ENCODE measurements around the gene ZNF385B. TPM values are rescaled to one million over a fixed set of nuclear protein-coding genes. Genes with fewer than 3 reads are reported as not detected.

ZNF385B gene
- total RNA-seq, 1 donor from 2014 or later, result not detected

GRCh38 chr2:179594268-179595112 lies 266.9 kb downstream of the ZNF385B start:
- Mint-ChIP-seq H3K9me3 (no peaks in the 10 kb centered on the region), H3K27ac (no peak overlapping the region), H3K27me3 (no peaks in the 10 kb centered on the region), H3K36me3 (ENCODE audit: low read depth) (no peaks in the 10 kb centered on the region), H3K4me3 (no peak overlapping the region), H3K4me1 (no peaks in the 10 kb centered on the region)
- no peak for DNase-seq
- intact Hi-C loops (cut with micrococcal nuclease), result no loop called here

GRCh38 chr2:179593323-179593722 lies 268.1 kb downstream of the ZNF385B start:
- no peaks in the 10 kb centered on the region for H3K4me1 Mint-ChIP-seq
- intact Hi-C loops (cut with micrococcal nuclease), result no loop called here
- no peaks in the 10 kb centered on the region for H3K27me3 Mint-ChIP-seq
- no peaks in the 10 kb centered on the region for H3K36me3 Mint-ChIP-seq (ENCODE audit: low read depth)
- no peak for DNase-seq
- no peak overlapping the region for H3K4me3 Mint-ChIP-seq
- no peak overlapping the region for H3K27ac Mint-ChIP-seq
- no peaks in the 10 kb centered on the region for H3K9me3 Mint-ChIP-seq

GRCh38 chr2:179592167-179592936 lies 269.1 kb downstream of the ZNF385B start:
- intact Hi-C loops (cut with micrococcal nuclease), result no loop called here
- Mint-ChIP-seq H3K4me1 (no peaks in the 10 kb centered on the region), H3K27me3 (no peaks in the 10 kb centered on the region), H3K36me3 (ENCODE audit: low read depth) (no peaks in the 10 kb centered on the region), H3K9me3 (no peaks in the 10 kb centered on the region), H3K27ac (no peak overlapping the region), H3K4me3 (no peak overlapping the region)
- DNase-seq, result no peak

- no peaks in the 10 kb centered on the region for H3K4me1 Mint-ChIP-seq
- H3K4me3 Mint-ChIP-seq, result no peak overlapping the region
- H3K36me3 Mint-ChIP-seq (ENCODE audit: low read depth), result no peaks in the 10 kb centered on the region
- intact Hi-C loops (cut with micrococcal nuclease), result no loop called here
- no peak for DNase-seq
- H3K9me3 Mint-ChIP-seq, result no peaks in the 10 kb centered on the region
- no peak overlapping the region for H3K27ac Mint-ChIP-seq
- no peaks in the 10 kb centered on the region for H3K27me3 Mint-ChIP-seq
Observed at GRCh38 chr2:179591690-179592089, 269.7 kb downstream of the ZNF385B start.

- intact Hi-C loops (cut with micrococcal nuclease), result no loop called here
- H3K27ac Mint-ChIP-seq, result no peak overlapping the region
- H3K4me1 Mint-ChIP-seq, result no peaks in the 10 kb centered on the region
Observed at GRCh38 chr2:179588486-179589145, 272.8 kb downstream of the ZNF385B start.

GRCh38 chr2:179584760-179585159 lies 276.7 kb downstream of the ZNF385B start:
- Mint-ChIP-seq H3K36me3 (ENCODE audit: low read depth) (no peaks in the 10 kb centered on the region), H3K4me3 (no peak overlapping the region), H3K27ac (no peak overlapping the region), H3K27me3 (no peaks in the 10 kb centered on the region), H3K9me3 (no peaks in the 10 kb centered on the region), H3K4me1 (no peaks in the 10 kb centered on the region)
- DNase-seq, result no peak
- intact Hi-C loops (cut with micrococcal nuclease), result no loop called here

More at GRCh38 chr2:179588486-179589145, 272.8 kb downstream of the ZNF385B start:
- Mint-ChIP-seq H3K9me3 (no peaks in the 10 kb centered on the region), H3K4me3 (no peak overlapping the region), H3K27me3 (no peaks in the 10 kb centered on the region), H3K36me3 (ENCODE audit: low read depth) (no peaks in the 10 kb centered on the region)
- DNase-seq, result no peak

GRCh38 chr2:179581605-179582004 lies 279.8 kb downstream of the ZNF385B start:
- no peak overlapping the region for H3K4me3 Mint-ChIP-seq
- intact Hi-C loops (cut with micrococcal nuclease), result no loop called here

GRCh38 chr2:179580378-179581146 lies 280.9 kb downstream of the ZNF385B start:
- no peak overlapping the region for H3K27ac Mint-ChIP-seq
- intact Hi-C loops (cut with micrococcal nuclease), result no loop called here
- no peaks in the 10 kb centered on the region for H3K27me3 Mint-ChIP-seq
- H3K4me3 Mint-ChIP-seq, result no peak overlapping the region
- H3K36me3 Mint-ChIP-seq (ENCODE audit: low read depth), result no peaks in the 10 kb centered on the region
- H3K4me1 Mint-ChIP-seq, result no peaks in the 10 kb centered on the region
- H3K9me3 Mint-ChIP-seq, result no peaks in the 10 kb centered on the region
- no peak for DNase-seq

More at GRCh38 chr2:179581605-179582004, 279.8 kb downstream of the ZNF385B start:
- no peaks in the 10 kb centered on the region for H3K4me1 Mint-ChIP-seq
- H3K27ac Mint-ChIP-seq, result no peak overlapping the region
- H3K9me3 Mint-ChIP-seq, result no peaks in the 10 kb centered on the region
- DNase-seq, result no peak
- no peaks in the 10 kb centered on the region for H3K27me3 Mint-ChIP-seq
- H3K36me3 Mint-ChIP-seq (ENCODE audit: low read depth), result no peaks in the 10 kb centered on the region

- no peak overlapping the region for H3K4me3 Mint-ChIP-seq
- H3K27me3 Mint-ChIP-seq, result no peaks in the 10 kb centered on the region
- H3K36me3 Mint-ChIP-seq (ENCODE audit: low read depth), result no peaks in the 10 kb centered on the region
- DNase-seq, result no peak
- H3K4me1 Mint-ChIP-seq, result no peaks in the 10 kb centered on the region
- intact Hi-C loops (cut with micrococcal nuclease), result no loop called here
- H3K9me3 Mint-ChIP-seq, result no peaks in the 10 kb centered on the region
- no peak overlapping the region for H3K27ac Mint-ChIP-seq
Observed at GRCh38 chr2:179579800-179580199, 281.6 kb downstream of the ZNF385B start.

GRCh38 chr2:179578171-179578916 lies 283.1 kb downstream of the ZNF385B start:
- Mint-ChIP-seq H3K4me3 (no peak overlapping the region), H3K9me3 (no peaks in the 10 kb centered on the region), H3K36me3 (ENCODE audit: low read depth) (no peaks in the 10 kb centered on the region), H3K4me1 (no peaks in the 10 kb centered on the region), H3K27ac (no peak overlapping the region), H3K27me3 (no peaks in the 10 kb centered on the region)
- intact Hi-C loops (cut with micrococcal nuclease), result no loop called here
- DNase-seq, result no peak

GRCh38 chr2:179574061-179574519 lies 287.3 kb downstream of the ZNF385B start:
- H3K27ac Mint-ChIP-seq, result no peak overlapping the region
- no peaks in the 10 kb centered on the region for H3K27me3 Mint-ChIP-seq
- H3K9me3 Mint-ChIP-seq, result no peaks in the 10 kb centered on the region
- no peak for DNase-seq
- intact Hi-C loops (cut with micrococcal nuclease), result no loop called here
- H3K4me3 Mint-ChIP-seq, result no peak overlapping the region
- no peaks in the 10 kb centered on the region for H3K4me1 Mint-ChIP-seq
- H3K36me3 Mint-ChIP-seq (ENCODE audit: low read depth), result no peaks in the 10 kb centered on the region

GRCh38 chr2:179572544-179572943 lies 288.9 kb downstream of the ZNF385B start:
- H3K36me3 Mint-ChIP-seq (ENCODE audit: low read depth), result no peaks in the 10 kb centered on the region
- no peak for DNase-seq
- intact Hi-C loops (cut with micrococcal nuclease), result no loop called here
- no peaks in the 10 kb centered on the region for H3K27me3 Mint-ChIP-seq
- H3K27ac Mint-ChIP-seq, result no peak overlapping the region
- no peaks in the 10 kb centered on the region for H3K9me3 Mint-ChIP-seq
- H3K4me3 Mint-ChIP-seq, result no peak overlapping the region
- no peaks in the 10 kb centered on the region for H3K4me1 Mint-ChIP-seq

GRCh38 chr2:179571721-179572120 lies 289.7 kb downstream of the ZNF385B start:
- Mint-ChIP-seq H3K27me3 (no peaks in the 10 kb centered on the region), H3K4me1 (no peaks in the 10 kb centered on the region)

More at GRCh38 chr2:179571721-179572120, 289.7 kb downstream of the ZNF385B start:
- no peaks in the 10 kb centered on the region for H3K36me3 Mint-ChIP-seq (ENCODE audit: low read depth)
- no peak for DNase-seq
- H3K4me3 Mint-ChIP-seq, result no peak overlapping the region
- intact Hi-C loops (cut with micrococcal nuclease), result no loop called here
- no peaks in the 10 kb centered on the region for H3K9me3 Mint-ChIP-seq
- no peak overlapping the region for H3K27ac Mint-ChIP-seq

Measured in activated CD4-positive, alpha-beta T cell treated with anti-CD3 and anti-CD28 coated beads, Interleukin-2, amount 10 ng/mL, durations not matched to agents 24 days and 14 days (primary cell).